ENCODE results near the gene C1orf159. TPM values are rescaled to one million over a fixed set of nuclear protein-coding genes. Genes with fewer than 3 reads are reported as not detected.
"Not testable (repeated sequence)": the region's sequence is repeated elsewhere in the genome, so short reads cannot be mapped to it uniquely, and the experiment has no call there.

Gene C1orf159
- total RNA-seq, 2 experiments from 2014 or later: 11.1 to 11.3 TPM

- ATAC-seq (ENCODE audit: poor library complexity): no peak
- TF ChIP-seq CTCF (IDR thresholded peaks at IDR 0.05): no peak
- peak in 2 of 14 experiments; percentile 2 to 27 for DNase-seq
- Mint-ChIP-seq H3K27ac (no peak overlapping the region), H3K27me3 (no peaks in the 10 kb centered on the region), H3K9me3 (no peaks in the 10 kb centered on the region), H3K4me3 (no peak overlapping the region), H3K4me1 (ENCODE audit: low read depth) (no peaks in the 10 kb centered on the region), H3K36me3 (ENCODE audit: low read depth) (no peaks in the 10 kb centered on the region)
- Histone ChIP-seq H3K4me1 (ENCODE audit: insufficient read depth, low read length) (peaks cover 14% of the 10 kb centered on the region), H3K9me3 (ENCODE audit: control insufficient read depth in 1 of 2, insufficient read depth in 1 of 2, low read length in 2 of 2) (peaks cover 0 to 3% of the 10 kb centered on the region in 2 experiments), H3K27ac (ENCODE audit: low read depth in 1 of 2, low read length in 2 of 2) (no peak overlapping the region), H3K4me3 (ENCODE audit: low read length) (no peak overlapping the region), H3K27me3 (ENCODE audit: control insufficient read depth in 1 of 2, insufficient read depth in 2 of 2, low read length in 2 of 2) (peaks cover 4 to 7% of the 10 kb centered on the region in 2 experiments), H3K36me3 (ENCODE audit: insufficient read depth, low read length) (no peaks in the 10 kb centered on the region)
- ChIA-PET POLR2A (no interaction called here), CTCF (no interaction called here)
- intact Hi-C loops (cut with DNase I, micrococcal nuclease): no loop called here
These were observed 35.0 kb downstream of the C1orf159 start for GRCh38 chr1:1080951-1081310.

- Histone ChIP-seq H3K27ac (ENCODE audit: low read depth in 1 of 2, low read length in 2 of 2) (no peak overlapping the region), H3K36me3 (ENCODE audit: insufficient read depth, low read length) (no peaks in the 10 kb centered on the region), H3K9me3 (ENCODE audit: control insufficient read depth in 1 of 2, insufficient read depth in 1 of 2, low read length in 2 of 2) (peaks cover 0 to 4% of the 10 kb centered on the region in 2 experiments), H3K27me3 (ENCODE audit: control insufficient read depth in 1 of 2, insufficient read depth in 2 of 2, low read length in 2 of 2) (peaks cover 6 to 10% of the 10 kb centered on the region in 2 experiments), H3K4me1 (ENCODE audit: insufficient read depth, low read length) (peaks cover 14% of the 10 kb centered on the region), H3K4me3 (ENCODE audit: low read length) (no peak overlapping the region)
- CTCF ChIA-PET: no interaction called here
- POLR2A ChIA-PET: interaction anchor here (1.0 kb wide), 1 partner anchor 12 kb away, joined by 3 read pairs; no protein-coding TSS in a partner anchor
- no peak for TF ChIP-seq CTCF (IDR thresholded peaks at IDR 0.05)
- Mint-ChIP-seq H3K36me3 (ENCODE audit: low read depth) (no peaks in the 10 kb centered on the region), H3K27me3 (no peaks in the 10 kb centered on the region), H3K9me3 (no peaks in the 10 kb centered on the region), H3K27ac (no peak overlapping the region), H3K4me3 (no peak overlapping the region), H3K4me1 (ENCODE audit: low read depth) (no peaks in the 10 kb centered on the region)
- DNase-seq (peak in 2 of 14 experiments; percentile 31 to 49), ATAC-seq (ENCODE audit: poor library complexity) (peak; percentile 15)
- intact Hi-C loops (cut with DNase I, micrococcal nuclease): no loop called here
These were observed 35.6 kb downstream of the C1orf159 start for GRCh38 chr1:1080122-1080757.

- peaks cover 0 to 10% of the 10 kb centered on the region in 2 experiments for H3K9me3 ChIP-seq (ENCODE audit: control insufficient read depth in 1 of 2, insufficient read depth in 1 of 2, low read length in 2 of 2)
- CTCF ChIA-PET: no interaction called here
- Mint-ChIP-seq H3K4me1 (ENCODE audit: low read depth) (no peaks in the 10 kb centered on the region), H3K27ac (no peak overlapping the region), H3K36me3 (ENCODE audit: low read depth) (no peaks in the 10 kb centered on the region), H3K27me3 (peaks cover 3% of the 10 kb centered on the region), H3K4me3 (peak overlapping the region; percentile 20), H3K9me3 (no peaks in the 10 kb centered on the region)
- TF ChIP-seq CTCF (IDR thresholded peaks at IDR 0.05): no peak
- H3K4me3 ChIP-seq (ENCODE audit: low read length): peak overlapping the region; percentile 35
- POLR2A ChIA-PET: interaction anchor here (1.0 kb wide), 1 partner anchor 11 kb away, joined by 3 read pairs; no protein-coding TSS in a partner anchor
- H3K4me1 ChIP-seq (ENCODE audit: insufficient read depth, low read length): peaks cover 14% of the 10 kb centered on the region
- DNase-seq (peak in 6 of 14 experiments; percentile 14 to 65 (median 32)), ATAC-seq (ENCODE audit: poor library complexity) (peak; percentile 78)
- intact Hi-C loops (cut with DNase I, micrococcal nuclease): no loop called here
- no peaks in the 10 kb centered on the region for H3K36me3 ChIP-seq (ENCODE audit: insufficient read depth, low read length)
- peaks cover 13 to 14% of the 10 kb centered on the region in 2 experiments for H3K27me3 ChIP-seq (ENCODE audit: control insufficient read depth in 1 of 2, insufficient read depth in 2 of 2, low read length in 2 of 2)
- H3K27ac ChIP-seq (ENCODE audit: low read depth in 1 of 2, low read length in 2 of 2): no peak overlapping the region
These were observed 36.3 kb downstream of the C1orf159 start for GRCh38 chr1:1079408-1080121.

- POLR2A ChIA-PET; H3K27ac Mint-ChIP-seq; H3K4me3 Mint-ChIP-seq; ATAC-seq (ENCODE audit: poor library complexity); DNase-seq; H3K9me3 Mint-ChIP-seq; intact Hi-C loops (cut with DNase I, micrococcal nuclease); H3K27ac ChIP-seq (ENCODE audit: low read depth in 1 of 2, low read length in 2 of 2); H3K36me3 ChIP-seq (ENCODE audit: insufficient read depth, low read length); H3K36me3 Mint-ChIP-seq (ENCODE audit: low read depth); H3K4me1 Mint-ChIP-seq (ENCODE audit: low read depth); H3K27me3 Mint-ChIP-seq; CTCF ChIA-PET; H3K4me3 ChIP-seq (ENCODE audit: low read length); H3K9me3 ChIP-seq (ENCODE audit: control insufficient read depth in 1 of 2, insufficient read depth in 1 of 2, low read length in 2 of 2): not testable (repeated sequence)
- Histone ChIP-seq H3K27me3 (ENCODE audit: control insufficient read depth in 1 of 2, insufficient read depth in 2 of 2, low read length in 2 of 2) (peaks cover 20 to 25% of the 10 kb centered on the region in 2 experiments), H3K4me1 (ENCODE audit: insufficient read depth, low read length) (peaks cover 14% of the 10 kb centered on the region)
These were observed 38.5 kb downstream of the C1orf159 start for GRCh38 chr1:1077396-1077795.
